Gastrocnemius medialis (tissue), 4 donors: ENCODE results near the gene PIGM. TPM values are rescaled to one million over a fixed set of nuclear protein-coding genes. Genes with fewer than 3 reads are reported as not detected.

Source experiments
- ATAC-seq, 2 donors: fragments of 150-250 bp; one replicate each; pipeline ENCODE4 v1.9.1; 2016
- DNase-seq, 2 donors: peaks; one replicate each; pipeline ENCODE4 v3.0.0-alpha.2; 2019
- H3K27ac ChIP-seq, 4 donors: fragments of 200-600 bp; sonication (generic); 1 replicate in 1 of 4; 2 replicates in 3 of 4; pipeline ENCODE4 v1.5.1; 2016 to 2018; ENCODE audit warnings: mild to moderate bottlenecking in 2 of 4, moderate library complexity in 1 of 4
- H3K27me3 ChIP-seq, 3 donors: fragments of 200-600 bp; sonication (generic) in 2 of 3; 1 replicate in 1 of 3; 2 replicates in 2 of 3; pipeline versions ENCODE4 v1.5.1 to v1.6.0; 2016 to 2019; ENCODE audit warnings: mild to moderate bottlenecking in 1 of 3, moderate library complexity in 1 of 3
- H3K36me3 ChIP-seq, 2 donors: fragments of 200-600 bp; sonication (generic) in 1 of 2; one replicate each; pipeline ENCODE4 v1.5.1; 2017 to 2018
- H3K4me1 ChIP-seq, 2 donors: fragments of 200-600 bp; sonication (generic) in 1 of 2; one replicate each; pipeline ENCODE4 v1.5.1; 2016 to 2017; ENCODE audit warnings: mild to moderate bottlenecking in 2 of 2
- H3K4me3 ChIP-seq, 4 donors: fragments of 200-600 bp; sonication (generic) in 3 of 4; 1 replicate in 1 of 4; 2 replicates in 3 of 4; pipeline ENCODE4 v1.5.1; 2016 to 2019; ENCODE audit warnings: mild to moderate bottlenecking in 2 of 4
- H3K9me3 ChIP-seq, 3 donors: fragments of 200-600 bp; sonication (generic) in 2 of 3; 1 replicate in 1 of 3; 2 replicates in 2 of 3; pipeline ENCODE4 v1.5.1; 2016 to 2019
- CTCF ChIP-seq, 5 experiments: fragments of 450-650 bp in 3 of 5; fragments of 200-600 bp in 2 of 5; sonication (generic) in 2 of 5; IDR thresholded peaks in 4 of 5; conservative IDR thresholded peaks in 1 of 5; 1 replicate in 4 of 5; 2 replicates in 1 of 5; pipeline ENCODE4 v1.5.1; 2016 to 2019; ENCODE audit warnings: antibody characterized with exemption in 5 of 5, mild to moderate bottlenecking in 3 of 5, moderate library complexity in 3 of 5
- POLR2A ChIP-seq, 2 donors: fragments of 450-650 bp; IDR thresholded peaks; one replicate each; pipeline ENCODE4 v1.6.1; 2017; ENCODE audit warnings: antibody characterized with exemption in 2 of 2, mild to moderate bottlenecking in 2 of 2, moderate library complexity in 2 of 2
- in situ Hi-C, 4 donors: fragments of 200-750 bp; cut with MboI; loops; one replicate each; pipeline versions ENCODE4 v1.15.0 to v1.8.0; 2017; ENCODE audit warnings: low sequenced_read_pairs in 4 of 4
- intact Hi-C: fragments of 100-400 bp; cut with DNase I; formaldehyde crosslinking; loops from one replicate; pipeline ENCODE4 v1.15.1; 2023; ENCODE audit warnings: low total_unique reads
- total RNA-seq, 4 donors: library from RNA; depleted of rRNA; stranded (reverse); fragments of >200 nt; gene quantifications; one replicate each; pipeline versions ENCODE4 v1.1.0 to v1.2.3, GENCODE V29; 2016

The PIGM gene
- total RNA-seq, 4 donors from 2014 or later, result 0.55 to 0.75 (median 0.72) TPM

GRCh38 chr1:159993911-159994310 lies 37.9 kb downstream of the PIGM start:
- H3K9me3 ChIP-seq, result no peaks in the 10 kb centered on the region
- intact Hi-C loops (no loop called here), in situ Hi-C loops (no loop called here)
- peaks cover 0 to 4% (median 3%) of the 10 kb centered on the region in 3 donors for H3K27me3 ChIP-seq
- no peak overlapping the region for H3K4me3 ChIP-seq
- no peaks in the 10 kb centered on the region for H3K4me1 ChIP-seq
- ATAC-seq (no peak), DNase-seq (no peak)
- no peaks in the 10 kb centered on the region for H3K36me3 ChIP-seq
- no peak overlapping the region for H3K27ac ChIP-seq
- TF ChIP-seq CTCF (IDR thresholded peaks at IDR 0.05 in 4 of 5, conservative IDR thresholded peaks at IDR 0.05 in 1 of 5) (no peak), POLR2A (IDR thresholded peaks at IDR 0.05) (no peak)

- Histone ChIP-seq H3K27ac (no peak overlapping the region), H3K27me3 (peaks cover 0 to 8% (median 0%) of the 10 kb centered on the region in 3 donors), H3K4me1 (no peaks in the 10 kb centered on the region), H3K36me3 (no peaks in the 10 kb centered on the region), H3K9me3 (no peaks in the 10 kb centered on the region), H3K4me3 (no peak overlapping the region)
- intact Hi-C loops (no loop called here), in situ Hi-C loops (no loop called here)
- ATAC-seq (no peak), DNase-seq (no peak)
- TF ChIP-seq CTCF (IDR thresholded peaks at IDR 0.05 in 4 of 5, conservative IDR thresholded peaks at IDR 0.05 in 1 of 5) (no peak), POLR2A (IDR thresholded peaks at IDR 0.05) (no peak)
Measured at GRCh38 chr1:159992161-159992560, 39.6 kb downstream of the PIGM start.

GRCh38 chr1:159991513-159991912 lies 40.3 kb downstream of the PIGM start:
- H3K4me1 ChIP-seq, result no peaks in the 10 kb centered on the region
- no peak overlapping the region for H3K27ac ChIP-seq
- TF ChIP-seq CTCF (IDR thresholded peaks at IDR 0.05 in 4 of 5, conservative IDR thresholded peaks at IDR 0.05 in 1 of 5) (no peak), POLR2A (IDR thresholded peaks at IDR 0.05) (no peak)
- ATAC-seq (no peak), DNase-seq (no peak)
- no peaks in the 10 kb centered on the region for H3K9me3 ChIP-seq
- H3K4me3 ChIP-seq, result no peak overlapping the region
- no peaks in the 10 kb centered on the region for H3K36me3 ChIP-seq
- H3K27me3 ChIP-seq, result peaks cover 0 to 12% (median 0%) of the 10 kb centered on the region in 3 donors
- in situ Hi-C loops, result no loop called here
- intact Hi-C loops, result no loop called here

- no peaks in the 10 kb centered on the region for H3K36me3 ChIP-seq
- ATAC-seq, result no peak
- H3K27me3 ChIP-seq, result peaks cover 0 to 14% (median 0%) of the 10 kb centered on the region in 3 donors
- no peak overlapping the region for H3K4me3 ChIP-seq
- in situ Hi-C loops, result no loop called here
- H3K9me3 ChIP-seq, result no peaks in the 10 kb centered on the region
- intact Hi-C loops, result no loop called here
- H3K4me1 ChIP-seq, result no peaks in the 10 kb centered on the region
- H3K27ac ChIP-seq, result no peak overlapping the region
- no peak for TF ChIP-seq CTCF (IDR thresholded peaks at IDR 0.05 in 4 of 5, conservative IDR thresholded peaks at IDR 0.05 in 1 of 5)
- TF ChIP-seq POLR2A (IDR thresholded peaks at IDR 0.05), result no peak
- DNase-seq, result no peak
Measured at GRCh38 chr1:159990005-159990404, 41.8 kb downstream of the PIGM start.

- H3K36me3 ChIP-seq, result no peaks in the 10 kb centered on the region
- in situ Hi-C loops, result no loop called here
- H3K27me3 ChIP-seq, result peaks cover 0 to 14% (median 0%) of the 10 kb centered on the region in 3 donors
- no peaks in the 10 kb centered on the region for H3K9me3 ChIP-seq
- no peak for DNase-seq
- no peak overlapping the region for H3K27ac ChIP-seq
- no peak overlapping the region for H3K4me3 ChIP-seq
- TF ChIP-seq CTCF (IDR thresholded peaks at IDR 0.05 in 4 of 5, conservative IDR thresholded peaks at IDR 0.05 in 1 of 5) (no peak), POLR2A (IDR thresholded peaks at IDR 0.05) (no peak)
- no peaks in the 10 kb centered on the region for H3K4me1 ChIP-seq
- intact Hi-C loops, result loop anchor here (5.0 kb wide), 1 partner anchor 362 kb away; no protein-coding TSS in a partner anchor
- no peak for ATAC-seq
Measured at GRCh38 chr1:159989581-159989980, 42.2 kb downstream of the PIGM start.
